ENCODE results near the gene SLC7A1.

The SLC7A1 gene

DNA sequence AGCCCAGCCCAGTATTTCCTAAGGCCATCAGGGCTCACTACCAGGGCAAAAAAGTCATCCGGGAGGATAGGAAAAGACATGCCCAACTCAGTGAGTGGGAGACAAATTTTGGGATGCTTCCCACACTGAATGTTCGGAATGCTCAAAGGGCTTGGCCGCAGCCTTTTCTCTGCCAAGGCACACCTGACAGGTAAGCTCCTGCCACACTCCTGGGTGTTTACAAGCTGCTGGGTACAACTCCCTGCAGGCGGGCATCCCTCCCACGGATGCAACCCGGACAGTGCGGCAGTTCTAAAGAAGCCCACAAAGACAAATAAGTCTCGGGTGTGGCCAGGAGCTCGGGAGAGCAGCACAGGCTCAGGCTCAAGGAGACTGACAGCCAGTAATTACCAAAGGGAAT is 28.1 kb downstream of the SLC7A1 start:
- no peak for DNase-seq (ENCODE audit: extremely low spot score)
- TF ChIP-seq ELF4 (IDR thresholded peaks at IDR 0.05): no peak
- TF ChIP-seq TARDBP (IDR thresholded peaks at IDR 0.05): no peak
- TF ChIP-seq LEF1 (IDR thresholded peaks at IDR 0.05; ENCODE audit: borderline replicate concordance): no peak
- no peak for TF ChIP-seq FOXM1 (IDR thresholded peaks at IDR 0.05; ENCODE audit: borderline replicate concordance)
- no peak for TF ChIP-seq BHLHE40 (IDR thresholded peaks at IDR 0.05; ENCODE audit: borderline replicate concordance)
- TF ChIP-seq L3MBTL2 (conservative IDR thresholded peaks at IDR 0.05): no peak
- no peak for TF ChIP-seq ZNF384 (IDR thresholded peaks at IDR 0.05)
- no peak for TF ChIP-seq NFRKB (IDR thresholded peaks at IDR 0.05)
- no peak for TF ChIP-seq SP1 (IDR thresholded peaks at IDR 0.05)
- ChIA-PET CTCF (no interaction called here), POLR2A (no interaction called here)

- CTCF ChIA-PET: no interaction called here
- TF ChIP-seq L3MBTL2 (conservative IDR thresholded peaks at IDR 0.05): no peak
Observed at GRCh38 chr13:29566206-29566605, 29.3 kb downstream of the SLC7A1 start.

DNA sequence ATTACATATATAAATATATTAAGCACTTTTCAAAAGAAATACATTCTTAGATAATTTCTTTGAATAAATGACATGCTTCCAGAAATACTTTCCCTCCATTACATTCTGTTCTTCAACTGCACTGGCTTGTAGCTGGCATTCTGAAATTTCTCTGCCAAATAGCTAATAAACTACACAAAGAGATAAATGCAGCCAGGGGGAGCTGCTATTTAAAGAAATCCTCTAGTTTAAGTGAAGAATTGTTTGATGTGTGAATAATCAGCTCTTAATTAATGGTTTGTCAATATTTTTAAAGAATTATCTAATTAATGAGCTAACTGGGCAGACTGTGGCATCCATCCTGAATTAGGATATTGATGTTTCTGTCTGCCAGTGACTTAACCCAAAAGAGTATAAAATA is 30.7 kb downstream of the SLC7A1 start:
- DNase-seq (ENCODE audit: extremely low spot score): no peak
- ChIA-PET CTCF (interaction anchor here (0.6 kb wide), 1 partner anchor 18 kb away, joined by 4 read pairs; no protein-coding TSS in a partner anchor), POLR2A (no interaction called here)
- TF ChIP-seq ARNT (IDR thresholded peaks at IDR 0.05) (no peak), SP1 (IDR thresholded peaks at IDR 0.05) (no peak), BHLHE40 (IDR thresholded peaks at IDR 0.05; ENCODE audit: borderline replicate concordance) (no peak), CTBP1 (IDR thresholded peaks at IDR 0.05; ENCODE audit: borderline replicate concordance) (no peak), TARDBP (IDR thresholded peaks at IDR 0.05) (no peak), FOXA1 (IDR thresholded peaks at IDR 0.05) (no peak), FOXM1 (IDR thresholded peaks at IDR 0.05; ENCODE audit: borderline replicate concordance) (no peak), LEF1 (IDR thresholded peaks at IDR 0.05; ENCODE audit: borderline replicate concordance) (no peak), FOXK2 (IDR thresholded peaks at IDR 0.05) (no peak), ELF4 (IDR thresholded peaks at IDR 0.05) (no peak), L3MBTL2 (conservative IDR thresholded peaks at IDR 0.05) (no peak), NFRKB (IDR thresholded peaks at IDR 0.05) (no peak), HDGF (IDR thresholded peaks at IDR 0.05; ENCODE audit: borderline replicate concordance) (no peak), SUZ12 (IDR thresholded peaks at IDR 0.05) (no peak), ZNF384 (IDR thresholded peaks at IDR 0.05) (no peak)
- TF ChIP-seq, protein P1, sequence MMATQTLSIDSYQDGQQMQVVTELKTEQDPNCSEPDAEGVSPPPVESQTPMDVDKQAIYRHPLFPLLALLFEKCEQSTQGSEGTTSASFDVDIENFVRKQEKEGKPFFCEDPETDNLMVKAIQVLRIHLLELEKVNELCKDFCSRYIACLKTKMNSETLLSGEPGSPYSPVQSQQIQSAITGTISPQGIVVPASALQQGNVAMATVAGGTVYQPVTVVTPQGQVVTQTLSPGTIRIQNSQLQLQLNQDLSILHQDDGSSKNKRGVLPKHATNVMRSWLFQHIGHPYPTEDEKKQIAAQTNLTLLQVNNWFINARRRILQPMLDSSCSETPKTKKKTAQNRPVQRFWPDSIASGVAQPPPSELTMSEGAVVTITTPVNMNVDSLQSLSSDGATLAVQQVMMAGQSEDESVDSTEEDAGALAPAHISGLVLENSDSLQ (IDR thresholded peaks at IDR 0.05): no peak

More at GRCh38 chr13:29566206-29566605, 29.3 kb downstream of the SLC7A1 start:
- POLR2A ChIA-PET: no interaction called here
- no peak for DNase-seq (ENCODE audit: extremely low spot score)

DNA sequence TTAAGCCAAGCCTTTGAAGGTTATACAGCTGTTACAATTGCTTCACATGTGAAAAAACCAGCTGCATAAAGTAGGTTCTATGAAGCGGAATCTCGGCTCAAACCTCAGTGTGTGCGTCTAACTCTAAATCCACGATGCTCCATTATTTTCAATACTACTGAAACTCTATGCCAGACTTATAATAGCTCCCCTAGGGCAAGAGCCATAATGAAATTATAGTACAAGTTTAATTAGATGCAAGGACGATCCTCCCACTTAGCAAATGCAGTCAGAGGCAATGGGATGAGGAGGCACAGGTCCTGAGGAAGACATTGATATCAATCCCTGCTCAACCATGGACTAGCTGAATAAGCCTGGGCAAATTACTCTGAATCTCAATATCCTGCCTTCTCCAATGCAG is 31.1 kb downstream of the SLC7A1 start:
- POLR2A ChIA-PET: no interaction called here
- TF ChIP-seq FOXM1 (IDR thresholded peaks at IDR 0.05; ENCODE audit: borderline replicate concordance) (no peak), HDGF (IDR thresholded peaks at IDR 0.05; ENCODE audit: borderline replicate concordance) (no peak), TARDBP (IDR thresholded peaks at IDR 0.05) (no peak)
- CTCF ChIA-PET: no interaction called here
- no peak for DNase-seq (ENCODE audit: extremely low spot score)

- ChIA-PET POLR2A (no interaction called here), CTCF (interaction anchor here (1.0 kb wide), 1 partner anchor 10 kb away, joined by 3 read pairs; no protein-coding TSS in a partner anchor)
- TF ChIP-seq ELF4 (IDR thresholded peaks at IDR 0.05): no peak
- no peak for TF ChIP-seq ARNT (IDR thresholded peaks at IDR 0.05)
- TF ChIP-seq, protein P1 (IDR thresholded peaks at IDR 0.05): no peak
- DNase-seq (ENCODE audit: extremely low spot score): no peak
Observed at GRCh38 chr13:29563941-29564340, 31.5 kb downstream of the SLC7A1 start.

DNA sequence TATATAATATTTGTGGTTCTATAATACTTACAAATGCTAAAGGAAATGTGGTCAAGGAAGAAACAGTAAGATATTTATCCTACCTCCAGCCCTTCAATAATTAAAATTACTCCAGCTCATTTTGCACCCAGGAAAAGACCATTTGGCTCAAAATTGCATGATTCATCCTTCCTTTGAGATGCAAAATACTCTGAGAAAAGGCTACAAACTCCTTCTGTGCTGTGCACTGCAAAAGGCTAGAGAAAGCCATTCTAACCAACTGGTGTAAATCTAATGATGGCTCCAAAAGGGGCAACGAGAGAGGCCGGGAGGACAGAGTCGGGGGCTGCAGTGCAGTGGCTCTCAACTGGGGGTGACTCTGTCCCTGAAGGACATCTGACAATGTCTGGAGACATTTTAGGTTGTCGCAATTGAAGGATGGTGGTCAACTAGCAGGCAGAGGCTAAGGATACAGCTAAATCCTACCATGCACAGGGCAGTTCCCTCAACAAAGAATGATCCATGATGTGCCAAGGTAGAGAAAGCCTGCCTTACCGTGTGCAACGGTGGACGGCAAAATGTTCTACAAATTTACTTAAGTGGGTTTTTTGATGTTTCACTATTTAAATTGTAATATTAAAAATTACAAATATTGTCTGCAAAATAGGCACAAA is 32.6 kb downstream of the SLC7A1 start:
- no peak for DNase-seq (ENCODE audit: extremely low spot score)
- TF ChIP-seq BHLHE40 (IDR thresholded peaks at IDR 0.05; ENCODE audit: borderline replicate concordance) (no peak), TARDBP (IDR thresholded peaks at IDR 0.05) (no peak), L3MBTL2 (conservative IDR thresholded peaks at IDR 0.05) (no peak), SUZ12 (IDR thresholded peaks at IDR 0.05) (no peak), CTBP1 (IDR thresholded peaks at IDR 0.05; ENCODE audit: borderline replicate concordance) (no peak), SP1 (IDR thresholded peaks at IDR 0.05) (no peak), ARNT (IDR thresholded peaks at IDR 0.05) (no peak), HDGF (IDR thresholded peaks at IDR 0.05; ENCODE audit: borderline replicate concordance) (no peak), FOXK2 (IDR thresholded peaks at IDR 0.05) (no peak), FOXM1 (IDR thresholded peaks at IDR 0.05; ENCODE audit: borderline replicate concordance) (no peak), FOXA1 (IDR thresholded peaks at IDR 0.05) (no peak), ZNF384 (IDR thresholded peaks at IDR 0.05) (no peak), ELF4 (IDR thresholded peaks at IDR 0.05) (no peak), NFRKB (IDR thresholded peaks at IDR 0.05) (no peak), LEF1 (IDR thresholded peaks at IDR 0.05; ENCODE audit: borderline replicate concordance) (no peak)
- TF ChIP-seq, protein P1 (IDR thresholded peaks at IDR 0.05): no peak

DNA sequence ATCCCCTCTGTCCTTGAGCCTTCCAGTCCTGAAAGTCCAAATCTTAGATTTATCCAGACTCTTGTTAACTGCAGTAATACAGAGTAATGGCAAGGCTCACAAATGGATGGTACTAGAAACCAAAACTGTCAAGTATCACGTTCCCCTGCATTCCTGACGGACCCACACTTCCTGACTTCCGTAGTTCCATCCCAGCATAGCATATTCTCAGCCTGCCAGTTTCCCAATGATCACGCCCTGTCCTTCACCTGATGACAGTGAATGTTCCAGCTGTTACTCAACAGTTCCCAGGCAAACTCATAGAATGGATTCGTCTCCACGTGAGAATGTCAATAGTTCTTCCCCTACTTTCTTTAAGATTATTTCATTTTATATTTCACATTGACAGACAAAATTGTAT is 33.6 kb downstream of the SLC7A1 start:
- DNase-seq (ENCODE audit: extremely low spot score): no peak
- TF ChIP-seq LEF1 (IDR thresholded peaks at IDR 0.05; ENCODE audit: borderline replicate concordance) (no peak), SP1 (IDR thresholded peaks at IDR 0.05) (no peak), L3MBTL2 (conservative IDR thresholded peaks at IDR 0.05) (no peak), TARDBP (IDR thresholded peaks at IDR 0.05) (no peak), CTBP1 (IDR thresholded peaks at IDR 0.05; ENCODE audit: borderline replicate concordance) (no peak), ZNF384 (IDR thresholded peaks at IDR 0.05) (no peak), ARNT (IDR thresholded peaks at IDR 0.05) (no peak), NFRKB (IDR thresholded peaks at IDR 0.05) (no peak), ELF4 (IDR thresholded peaks at IDR 0.05) (no peak), HDGF (IDR thresholded peaks at IDR 0.05; ENCODE audit: borderline replicate concordance) (no peak), FOXK2 (IDR thresholded peaks at IDR 0.05) (no peak), FOXM1 (IDR thresholded peaks at IDR 0.05; ENCODE audit: borderline replicate concordance) (no peak), FOXA1 (IDR thresholded peaks at IDR 0.05) (no peak), SUZ12 (IDR thresholded peaks at IDR 0.05) (no peak), BHLHE40 (IDR thresholded peaks at IDR 0.05; ENCODE audit: borderline replicate concordance) (no peak)
- TF ChIP-seq, protein P1 (IDR thresholded peaks at IDR 0.05): no peak
- ChIA-PET POLR2A (no interaction called here), CTCF (no interaction called here)

More for the DNA sequence above, 32.6 kb downstream of the SLC7A1 start:
- ChIA-PET CTCF (interaction anchor here (1.0 kb wide), 1 partner anchor 11 kb away, joined by 3 read pairs; no protein-coding TSS in a partner anchor), POLR2A (no interaction called here)
